Measurements from ENCODE around the gene OR8A1. TPM values are rescaled to one million over a fixed set of nuclear protein-coding genes. Genes with fewer than 3 reads are reported as not detected.

OR8A1 gene
- total RNA-seq, 4 donors from 2014 or later, result not detected

DNA sequence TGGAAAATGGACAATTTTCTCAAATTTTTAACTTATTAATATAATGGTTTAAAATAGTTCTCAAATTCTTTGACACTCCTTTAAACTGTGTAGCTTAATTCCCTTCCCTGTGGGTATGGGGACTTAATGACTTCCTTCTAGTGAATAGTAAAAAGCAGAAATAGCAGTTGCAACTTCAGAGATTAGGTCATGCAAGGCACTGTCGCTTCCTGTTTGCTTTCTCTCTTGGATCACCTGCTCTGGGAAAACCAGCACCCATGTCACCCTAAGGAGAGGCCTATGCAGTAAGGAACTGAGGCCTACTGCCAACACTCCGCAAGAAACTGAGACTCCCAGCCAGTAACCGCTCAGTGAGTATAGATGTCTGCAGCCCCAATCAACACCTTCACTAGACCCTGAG is 35.9 kb downstream of the OR8A1 start:
- Histone ChIP-seq H3K9me3 (no peaks in the 10 kb centered on the region), H3K4me1 (no peaks in the 10 kb centered on the region), H3K27ac (no peak overlapping the region), H3K4me3 (no peak overlapping the region), H3K36me3 (no peaks in the 10 kb centered on the region), H3K27me3 (no peaks in the 10 kb centered on the region)
- DNase-seq, result no peak
- TF ChIP-seq, protein P1, sequence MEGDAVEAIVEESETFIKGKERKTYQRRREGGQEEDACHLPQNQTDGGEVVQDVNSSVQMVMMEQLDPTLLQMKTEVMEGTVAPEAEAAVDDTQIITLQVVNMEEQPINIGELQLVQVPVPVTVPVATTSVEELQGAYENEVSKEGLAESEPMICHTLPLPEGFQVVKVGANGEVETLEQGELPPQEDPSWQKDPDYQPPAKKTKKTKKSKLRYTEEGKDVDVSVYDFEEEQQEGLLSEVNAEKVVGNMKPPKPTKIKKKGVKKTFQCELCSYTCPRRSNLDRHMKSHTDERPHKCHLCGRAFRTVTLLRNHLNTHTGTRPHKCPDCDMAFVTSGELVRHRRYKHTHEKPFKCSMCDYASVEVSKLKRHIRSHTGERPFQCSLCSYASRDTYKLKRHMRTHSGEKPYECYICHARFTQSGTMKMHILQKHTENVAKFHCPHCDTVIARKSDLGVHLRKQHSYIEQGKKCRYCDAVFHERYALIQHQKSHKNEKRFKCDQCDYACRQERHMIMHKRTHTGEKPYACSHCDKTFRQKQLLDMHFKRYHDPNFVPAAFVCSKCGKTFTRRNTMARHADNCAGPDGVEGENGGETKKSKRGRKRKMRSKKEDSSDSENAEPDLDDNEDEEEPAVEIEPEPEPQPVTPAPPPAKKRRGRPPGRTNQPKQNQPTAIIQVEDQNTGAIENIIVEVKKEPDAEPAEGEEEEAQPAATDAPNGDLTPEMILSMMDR (IDR thresholded peaks at IDR 0.05), result no peak
- TF ChIP-seq POLR2A (IDR thresholded peaks at IDR 0.05), result no peak

DNA sequence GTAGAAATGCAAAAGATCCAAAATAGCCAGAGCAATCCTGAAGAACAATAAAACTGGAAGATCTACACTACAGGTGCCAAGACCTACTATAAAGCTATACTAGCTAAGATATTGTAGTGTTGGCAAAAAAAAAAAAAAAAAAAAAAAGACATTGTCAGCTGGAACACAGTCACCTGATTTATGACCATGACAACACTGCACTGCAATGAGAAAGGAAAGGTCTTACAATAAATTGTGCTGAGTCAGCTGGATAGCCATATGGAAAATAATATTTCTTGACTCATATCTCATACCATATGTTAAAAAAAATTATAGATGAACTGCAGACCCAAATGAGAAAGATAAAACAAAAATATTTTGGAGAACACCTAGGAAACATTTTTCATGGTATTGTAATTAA is 38.4 kb downstream of the OR8A1 start:
- H3K4me1 ChIP-seq, result no peaks in the 10 kb centered on the region
- no peak overlapping the region for H3K27ac ChIP-seq
- TF ChIP-seq, protein P1 (IDR thresholded peaks at IDR 0.05), result no peak
- no peak for TF ChIP-seq POLR2A (IDR thresholded peaks at IDR 0.05)
- H3K27me3 ChIP-seq, result no peaks in the 10 kb centered on the region
- H3K9me3 ChIP-seq, result no peaks in the 10 kb centered on the region
- no peak for DNase-seq
- no peak overlapping the region for H3K4me3 ChIP-seq
- no peaks in the 10 kb centered on the region for H3K36me3 ChIP-seq

DNA sequence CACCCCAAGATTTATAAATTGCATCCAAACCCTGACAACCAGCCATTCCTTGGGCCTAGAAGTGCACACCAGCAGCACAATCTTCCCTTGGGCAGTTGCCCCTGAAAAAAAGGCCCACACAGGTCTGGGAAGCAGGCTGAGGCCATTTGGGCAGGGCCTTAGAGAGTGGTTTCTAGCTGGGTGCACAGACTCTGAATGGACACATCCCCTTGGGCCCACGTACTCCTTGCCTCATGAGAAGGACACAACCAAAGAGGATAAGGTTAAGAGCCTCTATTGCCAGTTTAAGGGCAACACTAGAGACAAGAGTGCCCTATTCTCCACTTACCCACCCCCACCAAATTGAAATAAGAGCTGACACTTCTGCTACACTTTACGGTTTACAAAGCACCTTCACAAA is 40.5 kb downstream of the OR8A1 start:
- H3K4me1 ChIP-seq, result no peaks in the 10 kb centered on the region
- H3K36me3 ChIP-seq, result no peaks in the 10 kb centered on the region
- peaks cover 0 to 4% of the 10 kb centered on the region in 2 donors for H3K27me3 ChIP-seq
- H3K27ac ChIP-seq, result no peak overlapping the region
- no peak for DNase-seq
- no peaks in the 10 kb centered on the region for H3K9me3 ChIP-seq
- TF ChIP-seq POLR2A (IDR thresholded peaks at IDR 0.05), result no peak
- TF ChIP-seq, protein P1 (IDR thresholded peaks at IDR 0.05), result no peak
- H3K4me3 ChIP-seq, result no peak overlapping the region

DNA sequence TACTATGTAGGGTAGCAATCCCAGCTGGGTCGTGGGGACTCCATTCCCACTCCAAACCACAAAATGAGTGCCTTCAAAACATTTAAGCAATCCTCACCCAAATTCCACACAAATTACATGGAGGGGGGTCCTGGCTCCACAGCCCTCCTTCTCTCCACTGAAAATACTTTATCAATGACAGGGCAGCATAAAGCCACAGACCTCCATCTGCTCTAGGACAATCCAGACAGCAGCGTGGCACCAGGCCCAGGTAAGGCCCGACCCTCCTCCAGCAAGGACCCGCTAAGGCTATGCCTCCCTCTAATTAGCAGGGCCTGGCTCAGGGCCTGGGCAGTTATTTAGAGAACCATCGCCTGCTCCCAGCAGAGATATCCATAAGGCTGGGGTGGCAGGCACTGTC is 41.3 kb downstream of the OR8A1 start, which contains the start of gene PANX3:
TSS of gene PANX3 (plus strand) at position 365 of the 400 bp plus-strand sequence. CDS start 129 bp downstream, outside the sequence.
- Histone ChIP-seq H3K27me3 (peaks cover 0 to 4% of the 10 kb centered on the region in 2 donors), H3K4me1 (no peaks in the 10 kb centered on the region), H3K9me3 (no peaks in the 10 kb centered on the region), H3K4me3 (no peak within 1 kb of the TSS), H3K27ac (no peak within 1 kb of the TSS), H3K36me3 (no peaks in the 10 kb centered on the region)
- no peak for DNase-seq
- TF ChIP-seq, protein P1 (IDR thresholded peaks at IDR 0.05), result no peak
- no peak for TF ChIP-seq POLR2A (IDR thresholded peaks at IDR 0.05)

DNA sequence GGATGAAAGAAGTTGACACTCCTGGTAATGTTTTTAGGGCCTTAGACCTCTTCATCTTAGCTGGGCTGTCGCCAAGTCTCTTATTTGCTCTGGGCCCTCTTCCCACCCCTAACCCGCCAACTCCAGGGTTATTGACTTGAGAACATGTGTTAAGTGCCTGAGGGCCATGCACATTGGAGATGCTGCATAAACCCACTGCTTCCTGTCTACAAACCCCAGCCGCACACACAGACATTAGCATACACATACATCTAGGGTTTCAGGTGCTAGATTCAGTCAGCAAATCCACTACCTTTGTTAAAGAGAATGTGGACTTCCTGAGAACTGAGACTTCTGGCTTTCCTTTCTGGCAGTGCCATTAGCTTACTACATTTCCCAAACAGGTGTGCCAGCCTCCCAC is 42.2 kb downstream of the OR8A1 start:
- H3K27ac ChIP-seq, result no peak overlapping the region
- H3K27me3 ChIP-seq, result peaks cover 0 to 4% of the 10 kb centered on the region in 2 donors
- TF ChIP-seq, protein P1 (IDR thresholded peaks at IDR 0.05), result no peak
- TF ChIP-seq POLR2A (IDR thresholded peaks at IDR 0.05), result no peak
- H3K4me3 ChIP-seq, result no peak overlapping the region
- DNase-seq, result no peak
- H3K9me3 ChIP-seq, result no peaks in the 10 kb centered on the region
- H3K36me3 ChIP-seq, result no peaks in the 10 kb centered on the region
- H3K4me1 ChIP-seq, result no peaks in the 10 kb centered on the region
